H7 (cell line): Measurements from ENCODE around the gene MRPL2. TPM values are rescaled to one million over a fixed set of nuclear protein-coding genes. Genes with fewer than 3 reads are reported as not detected.

Source experiments
- DNase-seq: peaks from one replicate; pipeline ENCODE4 v3.0.0; 2012
- H3K27me3 ChIP-seq: 2 replicates; pipeline ENCODE4 v1.6.0; 2011; ENCODE audit warnings: mild to moderate bottlenecking, low read length; ENCODE audit not compliant: control insufficient read depth, insufficient read depth
- H3K36me3 ChIP-seq: replicated peaks from 2 replicates; pipeline ENCODE4 v1.5.1; 2011; ENCODE audit warnings: low read length; ENCODE audit not compliant: control insufficient read depth, insufficient read depth
- H3K4me3 ChIP-seq: 2 replicates; pipeline ENCODE4 v1.5.1; 2011; ENCODE audit warnings: low read depth, mild to moderate bottlenecking, control low read depth, low read length, moderate library complexity; ENCODE audit not compliant: insufficient read depth
- total RNA-seq: library from RNA; depleted of rRNA; stranded (reverse); fragments of >200 nt; shearing (Covaris generic); gene quantifications from 2 replicates; pipeline ENCODE4 v1.2.3, GENCODE V29; 2014; rRNA removed

Gene MRPL2
- total RNA-seq, 1 experiment from 2014 or later = 79.1 TPM

DNA sequence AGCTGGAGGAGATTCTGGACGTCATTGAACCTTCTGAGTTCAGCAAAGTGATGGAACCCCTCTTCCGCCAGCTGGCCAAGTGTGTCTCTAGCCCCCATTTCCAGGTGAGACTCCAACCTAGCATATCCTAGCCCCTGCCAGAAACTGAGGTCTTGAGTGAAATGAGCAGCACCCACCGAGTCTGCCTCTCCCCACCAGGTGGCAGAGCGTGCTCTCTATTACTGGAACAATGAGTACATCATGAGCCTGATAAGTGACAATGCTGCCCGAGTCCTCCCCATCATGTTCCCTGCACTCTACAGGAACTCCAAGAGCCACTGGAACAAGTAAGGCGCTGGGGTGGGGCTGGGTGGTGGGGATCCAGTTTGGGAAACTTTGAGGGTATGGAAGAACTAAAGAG lies 50.1 kb downstream of the MRPL2 start:
- H3K27me3 ChIP-seq = no peaks in the 10 kb centered on the region
- DNase-seq = no peak
- no peak overlapping the region for H3K4me3 ChIP-seq
- H3K36me3 ChIP-seq = peaks cover 37% of the 10 kb centered on the region

GRCh38 chr6:43007126-43007525 lies 52.1 kb downstream of the MRPL2 start:
- Histone ChIP-seq H3K4me3 (no peak overlapping the region), H3K27me3 (no peaks in the 10 kb centered on the region), H3K36me3 (peaks cover 35% of the 10 kb centered on the region)
- no peak for DNase-seq

DNA sequence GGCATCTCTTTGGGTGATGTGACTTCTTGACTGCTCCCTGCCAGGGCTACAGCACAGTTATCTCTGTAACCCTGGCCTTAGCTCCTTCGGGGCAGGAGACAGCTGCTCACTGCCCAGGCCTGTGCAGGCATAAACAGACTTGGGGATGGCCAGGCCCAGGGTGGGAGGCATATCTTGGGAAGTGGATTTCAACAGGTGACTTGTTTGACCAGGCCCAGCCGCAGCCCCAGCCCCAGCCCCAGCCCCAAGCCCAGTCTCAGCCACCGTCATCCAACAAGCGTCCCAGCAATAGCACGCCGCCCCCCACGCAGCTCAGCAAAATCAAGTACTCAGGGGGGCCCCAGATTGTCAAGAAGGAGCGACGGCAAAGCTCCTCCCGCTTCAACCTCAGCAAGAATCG lies 53.0 kb downstream of the MRPL2 start:
- no peak for DNase-seq
- Histone ChIP-seq H3K27me3 (no peaks in the 10 kb centered on the region), H3K36me3 (peaks cover 31% of the 10 kb centered on the region), H3K4me3 (no peak overlapping the region)

DNA sequence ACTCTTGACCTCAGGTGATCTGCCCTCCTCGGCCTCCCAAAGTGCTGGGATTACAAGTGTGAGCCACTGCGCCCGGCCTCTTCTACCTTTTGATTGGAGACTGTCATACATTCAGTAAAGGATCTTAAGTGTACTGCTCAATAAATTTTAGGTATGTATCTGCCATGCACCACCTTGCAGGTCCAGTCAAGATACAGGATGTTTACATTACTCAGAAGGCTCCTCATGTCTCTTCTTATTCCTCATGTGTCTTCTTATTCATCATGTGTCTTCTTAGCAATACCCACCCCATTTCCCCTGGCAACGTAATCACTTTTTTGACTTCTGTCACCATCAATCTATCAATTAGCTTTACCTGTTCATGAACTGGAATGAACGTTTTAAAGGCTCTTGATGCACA lies 53.4 kb downstream of the MRPL2 start:
- peaks cover 27% of the 10 kb centered on the region for H3K36me3 ChIP-seq
- no peak for DNase-seq

More for the DNA sequence above, 53.4 kb downstream of the MRPL2 start:
- Histone ChIP-seq H3K4me3 (no peak overlapping the region), H3K27me3 (no peaks in the 10 kb centered on the region)

Other genes starting within 250 kb of the MRPL2 start
- gene RPL7L1, start 179.8 kb downstream of the MRPL2 start, total RNA-seq = 114 and 125 TPM in 2 replicates
- gene PTCRA, start 143.4 kb downstream of the MRPL2 start, total RNA-seq = not detected in 2 replicates
- 34.5 and 37.8 TPM in 2 replicates for gene CNPY3, start 130.0 kb downstream of the MRPL2 start, total RNA-seq
- gene GNMT, start 98.7 kb downstream of the MRPL2 start, total RNA-seq = 0.10 and 0.33 TPM in 2 replicates
- 47.5 and 52.5 TPM in 2 replicates for gene PEX6, start 80.3 kb downstream of the MRPL2 start, total RNA-seq
- 58.9 and 62.8 TPM in 2 replicates for gene PPP2R5D, start 74.9 kb downstream of the MRPL2 start, total RNA-seq
- 81.3 and 102 TPM in 2 replicates for gene MEA1, start 45.5 kb downstream of the MRPL2 start, total RNA-seq
- 226 and 253 TPM in 2 replicates for gene KLHDC3, start 45.2 kb downstream of the MRPL2 start, total RNA-seq
- gene RRP36, start 37.8 kb downstream of the MRPL2 start, total RNA-seq = 100 and 106 TPM in 2 replicates
- gene CUL7, start 5.6 kb downstream of the MRPL2 start, total RNA-seq = 19.6 and 39.2 TPM in 2 replicates
- 24.8 and 30.2 TPM in 2 replicates for gene KLC4, start 197 bp upstream of the MRPL2 start, total RNA-seq
- gene PTK7, start 16.9 kb upstream of the MRPL2 start, total RNA-seq = 143 and 163 TPM in 2 replicates
- gene SRF, start 111.8 kb upstream of the MRPL2 start, total RNA-seq = 48.3 and 52.2 TPM in 2 replicates
- gene CUL9, start 122.8 kb upstream of the MRPL2 start, total RNA-seq = 9.4 and 10.9 TPM in 2 replicates
- gene DNPH1, start 170.0 kb upstream of the MRPL2 start, total RNA-seq = 73.6 and 85.3 TPM in 2 replicates
- not detected in 2 replicates for gene TTBK1, start 184.0 kb upstream of the MRPL2 start, total RNA-seq
- gene SLC22A7, start 238.8 kb upstream of the MRPL2 start, total RNA-seq = not detected in 2 replicates
- gene CRIP3, start 249.4 kb upstream of the MRPL2 start, total RNA-seq = 20.1 and 28.1 TPM in 2 replicates